ENCODE data around the gene DBN1. TPM values are rescaled to one million over a fixed set of nuclear protein-coding genes. Genes with fewer than 3 reads are reported as not detected.

The DBN1 gene
- polyA plus RNA-seq, 1 of the 3 experiments (the other 2 are of a cell fraction): 244 TPM

DNA sequence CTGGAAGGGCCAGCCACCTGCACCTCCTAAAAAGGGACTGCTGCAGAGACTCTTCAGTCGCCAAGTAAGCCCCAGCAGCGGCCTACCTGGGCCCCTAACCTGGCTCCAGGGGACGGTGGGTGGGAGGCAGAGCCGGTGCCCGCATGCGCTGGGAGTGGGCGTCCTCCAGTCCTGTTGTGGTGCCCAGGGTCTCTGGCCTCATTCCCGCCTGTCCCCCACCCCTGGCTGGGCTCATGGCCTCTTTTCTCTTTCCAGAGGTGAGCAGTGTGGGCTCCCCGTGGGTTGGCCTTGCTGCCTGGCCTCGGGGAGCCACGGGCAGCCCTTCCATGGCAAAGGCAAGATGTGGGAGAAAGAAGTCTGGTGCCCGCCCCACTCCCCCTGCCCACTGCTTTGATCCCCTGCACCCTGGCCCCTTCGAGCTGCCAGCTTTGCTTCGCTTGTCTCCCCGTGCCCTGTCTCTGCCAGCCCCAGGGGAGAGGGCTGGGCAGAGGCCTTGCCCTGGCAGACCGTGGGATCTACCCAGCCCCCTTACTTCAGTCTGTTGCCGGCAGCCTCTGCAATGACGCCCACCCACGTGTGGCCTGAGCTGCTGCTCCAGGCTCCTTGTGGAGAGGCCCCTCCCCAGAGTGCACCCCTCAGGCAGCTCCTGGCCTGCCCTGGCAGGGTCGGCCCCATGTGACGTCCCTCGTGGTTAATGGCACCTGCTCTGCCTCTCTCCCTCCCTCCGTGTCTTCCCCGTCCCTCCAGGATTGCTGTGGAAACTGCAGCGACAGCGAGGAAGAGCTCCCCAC lies 32.2 kb downstream of the DBN1 start:
- TF ChIP-seq RFX5 (IDR thresholded peaks at IDR 0.05; ENCODE audit: low read length) (no peak), FOXJ3 (CRISPR knock-in tag; IDR thresholded peaks at IDR 0.05) (no peak), MXI1 (IDR thresholded peaks at IDR 0.05; ENCODE audit: low read depth, low read length) (no peak), TAF1 (IDR thresholded peaks at IDR 0.05; ENCODE audit: borderline replicate concordance, low read depth, low read length) (no peak), ELF1 (IDR thresholded peaks at IDR 0.05) (no peak), POLR2AphosphoS5 (IDR thresholded peaks at IDR 0.05; ENCODE audit: low read depth, low read length) (no peak)
- TF ChIP-seq, protein P1, sequence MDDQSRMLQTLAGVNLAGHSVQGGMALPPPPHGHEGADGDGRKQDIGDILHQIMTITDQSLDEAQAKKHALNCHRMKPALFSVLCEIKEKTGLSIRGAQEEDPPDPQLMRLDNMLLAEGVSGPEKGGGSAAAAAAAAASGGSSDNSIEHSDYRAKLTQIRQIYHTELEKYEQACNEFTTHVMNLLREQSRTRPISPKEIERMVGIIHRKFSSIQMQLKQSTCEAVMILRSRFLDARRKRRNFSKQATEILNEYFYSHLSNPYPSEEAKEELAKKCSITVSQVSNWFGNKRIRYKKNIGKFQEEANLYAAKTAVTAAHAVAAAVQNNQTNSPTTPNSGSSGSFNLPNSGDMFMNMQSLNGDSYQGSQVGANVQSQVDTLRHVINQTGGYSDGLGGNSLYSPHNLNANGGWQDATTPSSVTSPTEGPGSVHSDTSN (IDR thresholded peaks at IDR 0.05): no peak
- Histone ChIP-seq H2AFZ (ENCODE audit: low read depth) (no peak overlapping the region), H3F3A (replicated peaks; ENCODE audit: insufficient read depth) (peaks cover 15% of the 10 kb centered on the region), H3K27ac (ENCODE audit: low read depth in 2 of 2, low read length in 1 of 2) (no peak overlapping the region; a peak in 1 of 4 replicates), H3K4me2 (no peak overlapping the region), H3K79me2 (ENCODE audit: insufficient read depth) (peaks cover 20% of the 10 kb centered on the region), H3K4me3 (ENCODE audit: low read depth in 2 of 2, low read length in 1 of 2) (no peak overlapping the region), H3K9ac (no peak overlapping the region), H3K9me2 (no peaks in the 10 kb centered on the region), H3K4me1 (ENCODE audit: control insufficient read depth in 1 of 2, insufficient read depth in 2 of 2, low read depth in 1 of 2, low read length in 1 of 2) (peaks cover 5 to 13% of the 10 kb centered on the region in 2 experiments; a peak in 2 of 4 replicates), H3K27me3 (ENCODE audit: insufficient read depth) (no peaks in the 10 kb centered on the region), H3K9me3 (no peaks in the 10 kb centered on the region), H3K36me3 (replicated peaks in 1 of 2; ENCODE audit: control insufficient read depth in 1 of 2, insufficient read depth in 2 of 2, low read length in 1 of 2) (peaks cover 9 to 21% of the 10 kb centered on the region in 2 experiments), H4K20me1 (ENCODE audit: insufficient read depth) (0 out of 2 replicates have a peak, but pooled peaks cover 9% of the 10 kb centered on the region)
- DNase-seq: no peak
- CTCF ChIA-PET: interaction anchor here (0.8 to 12.7 kb wide), 13 partner anchors 9 to 132 kb away, joined by 3 to 206 read pairs (median 5); partner anchors contain the start of gene PFN3
- POLR2A ChIA-PET: interaction anchor here (0.6 to 2.2 kb wide), 6 partner anchors 12 to 37 kb away, joined by 3 to 7 read pairs (median 4); no protein-coding TSS in a partner anchor
- 91% methylated on average over 21 of the region's 26 CpGs for WGBS (ENCODE audit: low lambda C conversion rate)

DNA sequence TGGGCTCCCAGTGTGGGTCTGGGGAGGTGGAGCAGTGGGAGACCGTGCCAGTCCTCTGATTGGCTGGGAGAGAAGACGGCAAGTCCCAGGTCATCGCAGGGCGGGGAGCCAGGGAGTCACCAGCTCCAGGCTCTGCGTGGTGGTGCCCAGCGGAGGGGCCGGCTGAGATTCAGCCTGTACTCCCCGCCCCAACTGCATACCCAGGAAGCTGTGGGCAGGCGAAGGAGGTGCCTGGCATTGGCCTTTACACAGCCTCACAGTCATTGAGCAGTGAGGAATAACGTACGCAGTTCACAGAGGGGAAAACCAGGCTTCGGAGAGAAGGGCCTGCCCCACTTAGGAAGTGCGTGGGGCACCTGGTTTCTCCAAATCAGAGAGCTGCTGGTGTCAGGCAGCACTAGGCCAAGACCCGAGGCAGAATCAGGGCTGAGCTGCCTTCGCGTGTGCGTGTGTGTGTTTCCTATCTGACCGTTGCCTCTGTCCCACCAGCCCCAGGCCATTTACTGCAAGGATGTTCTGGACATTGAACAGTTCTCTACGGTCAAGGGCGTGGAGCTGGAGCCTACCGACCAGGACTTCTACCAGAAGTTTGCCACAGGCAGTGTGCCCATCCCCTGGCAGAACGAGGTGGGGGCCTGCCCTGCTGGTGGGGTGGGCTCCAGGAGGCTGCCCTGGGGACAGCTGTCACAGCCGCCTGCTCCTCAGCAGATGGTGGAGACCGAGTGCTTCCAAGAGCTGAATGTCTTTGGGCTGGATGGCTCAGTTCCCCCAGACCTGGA lies 33.0 kb downstream of the DBN1 start:
- no peak overlapping the region for H3K4me2 ChIP-seq
- peaks cover 12% of the 10 kb centered on the region for H3K79me2 ChIP-seq (ENCODE audit: insufficient read depth)
- no peaks in the 10 kb centered on the region for H3K27me3 ChIP-seq (ENCODE audit: insufficient read depth)
- H3K4me3 ChIP-seq (ENCODE audit: low read depth in 2 of 2, low read length in 1 of 2): no peak overlapping the region
- DNase-seq: no peak
- H3K27ac ChIP-seq (ENCODE audit: low read depth in 2 of 2, low read length in 1 of 2): peak overlapping the region in 1 of 2 experiments; percentile 31; a peak in 1 of 4 replicates
- POLR2A ChIA-PET: interaction anchor here (0.6 to 2.2 kb wide), 6 partner anchors 11 to 36 kb away, joined by 3 to 7 read pairs (median 4); no protein-coding TSS in a partner anchor
- peaks cover 13 to 28% of the 10 kb centered on the region in 2 experiments for H3K36me3 ChIP-seq (replicated peaks in 1 of 2; ENCODE audit: control insufficient read depth in 1 of 2, insufficient read depth in 2 of 2, low read length in 1 of 2)
- H2AFZ ChIP-seq (ENCODE audit: low read depth): no peak overlapping the region
- no peaks in the 10 kb centered on the region for H3K9me3 ChIP-seq
- WGBS (ENCODE audit: low lambda C conversion rate): 83% methylated on average over 19 of the region's 24 CpGs
- no peak overlapping the region for H3K9ac ChIP-seq
- TF ChIP-seq TAF1 (IDR thresholded peaks at IDR 0.05; ENCODE audit: borderline replicate concordance, low read depth, low read length) (no peak), CTCF (IDR thresholded peaks at IDR 0.05) (no peak), POLR2AphosphoS5 (IDR thresholded peaks at IDR 0.05; ENCODE audit: low read depth, low read length) (no peak), RAD21 (IDR thresholded peaks at IDR 0.05; ENCODE audit: low read length) (no peak), YY1 (IDR thresholded peaks at IDR 0.05; ENCODE audit: low read depth) (no peak), ELF1 (IDR thresholded peaks at IDR 0.05) (no peak), GATA2 (CRISPR knock-in tag; IDR thresholded peaks at IDR 0.05) (no peak)
- TF ChIP-seq, protein P2, sequence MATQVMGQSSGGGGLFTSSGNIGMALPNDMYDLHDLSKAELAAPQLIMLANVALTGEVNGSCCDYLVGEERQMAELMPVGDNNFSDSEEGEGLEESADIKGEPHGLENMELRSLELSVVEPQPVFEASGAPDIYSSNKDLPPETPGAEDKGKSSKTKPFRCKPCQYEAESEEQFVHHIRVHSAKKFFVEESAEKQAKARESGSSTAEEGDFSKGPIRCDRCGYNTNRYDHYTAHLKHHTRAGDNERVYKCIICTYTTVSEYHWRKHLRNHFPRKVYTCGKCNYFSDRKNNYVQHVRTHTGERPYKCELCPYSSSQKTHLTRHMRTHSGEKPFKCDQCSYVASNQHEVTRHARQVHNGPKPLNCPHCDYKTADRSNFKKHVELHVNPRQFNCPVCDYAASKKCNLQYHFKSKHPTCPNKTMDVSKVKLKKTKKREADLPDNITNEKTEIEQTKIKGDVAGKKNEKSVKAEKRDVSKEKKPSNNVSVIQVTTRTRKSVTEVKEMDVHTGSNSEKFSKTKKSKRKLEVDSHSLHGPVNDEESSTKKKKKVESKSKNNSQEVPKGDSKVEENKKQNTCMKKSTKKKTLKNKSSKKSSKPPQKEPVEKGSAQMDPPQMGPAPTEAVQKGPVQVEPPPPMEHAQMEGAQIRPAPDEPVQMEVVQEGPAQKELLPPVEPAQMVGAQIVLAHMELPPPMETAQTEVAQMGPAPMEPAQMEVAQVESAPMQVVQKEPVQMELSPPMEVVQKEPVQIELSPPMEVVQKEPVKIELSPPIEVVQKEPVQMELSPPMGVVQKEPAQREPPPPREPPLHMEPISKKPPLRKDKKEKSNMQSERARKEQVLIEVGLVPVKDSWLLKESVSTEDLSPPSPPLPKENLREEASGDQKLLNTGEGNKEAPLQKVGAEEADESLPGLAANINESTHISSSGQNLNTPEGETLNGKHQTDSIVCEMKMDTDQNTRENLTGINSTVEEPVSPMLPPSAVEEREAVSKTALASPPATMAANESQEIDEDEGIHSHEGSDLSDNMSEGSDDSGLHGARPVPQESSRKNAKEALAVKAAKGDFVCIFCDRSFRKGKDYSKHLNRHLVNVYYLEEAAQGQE (IDR thresholded peaks at IDR 0.05; ENCODE audit: low read depth, low read length): no peak
- 0 out of 2 replicates have a peak, but pooled peaks cover 9% of the 10 kb centered on the region for H4K20me1 ChIP-seq (ENCODE audit: insufficient read depth)
- H3F3A ChIP-seq (replicated peaks; ENCODE audit: insufficient read depth): peaks cover 11% of the 10 kb centered on the region
- H3K9me2 ChIP-seq: no peaks in the 10 kb centered on the region
- CTCF ChIA-PET: interaction anchor here (0.8 to 12.7 kb wide), 9 partner anchors 8 to 122 kb away, joined by 3 to 206 read pairs (median 6); partner anchors contain the start of gene PFN3
- peaks cover 0 to 8% of the 10 kb centered on the region in 2 experiments; a peak in 1 of 4 replicates for H3K4me1 ChIP-seq (ENCODE audit: control insufficient read depth in 1 of 2, insufficient read depth in 2 of 2, low read depth in 1 of 2, low read length in 1 of 2)

Measured in SK-N-SH (cell line).